Fibroblast of mammary gland (primary cell): Measurements from ENCODE around the gene KRT7.

Experiments used
- DNase-seq: peaks from one replicate; pipeline ENCODE4 v3.0.0-alpha.2; 2010; ENCODE audit warnings: low read depth
- H3K4me3 ChIP-seq: 2 replicates; pipeline ENCODE4 v1.5.1; 2011; ENCODE audit warnings: low read depth, mild to moderate bottlenecking, low read length, moderate library complexity; ENCODE audit not compliant: control insufficient read depth
- CTCF ChIP-seq: conservative IDR thresholded peaks from 2 replicates; pipeline ENCODE4 v1.5.1; 2011; ENCODE audit warnings: low read depth, low read length, inconsistent platforms; ENCODE audit not compliant: control insufficient read depth, insufficient read depth

The KRT7 gene

GRCh38 chr12:52223406-52224039, 9.5 kb upstream of the KRT7 start:
- no peak for TF ChIP-seq CTCF
- DNase-seq, result peak; percentile 65
- H3K4me3 ChIP-seq, result no peak overlapping the region

GRCh38 chr12:52224151-52224550, 8.9 kb upstream of the KRT7 start:
- DNase-seq, result peak; percentile 57
- no peak for TF ChIP-seq CTCF
- no peak overlapping the region for H3K4me3 ChIP-seq

DNA sequence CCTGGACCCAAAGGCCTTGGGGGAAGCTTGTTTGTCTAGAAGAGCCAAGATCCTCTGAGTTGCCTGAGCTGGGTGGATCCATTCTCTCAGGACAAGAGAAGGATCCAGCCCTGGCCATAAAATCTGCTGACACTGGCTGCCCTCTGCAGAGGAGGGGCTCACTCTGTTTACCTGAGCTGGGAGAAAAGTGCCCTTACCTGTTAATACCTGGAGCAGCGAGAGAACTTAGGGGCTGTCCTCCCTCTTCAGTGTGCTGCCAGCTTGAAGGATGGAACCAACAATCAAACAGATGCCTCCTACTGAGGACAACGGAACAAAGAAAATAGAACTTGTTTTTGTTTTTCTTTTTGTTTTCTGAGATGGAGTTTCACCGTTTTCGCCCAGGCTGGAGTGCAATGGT, 7.3 kb upstream of the KRT7 start:
- DNase-seq, result no peak
- no peak overlapping the region for H3K4me3 ChIP-seq
- TF ChIP-seq CTCF, result no peak

DNA sequence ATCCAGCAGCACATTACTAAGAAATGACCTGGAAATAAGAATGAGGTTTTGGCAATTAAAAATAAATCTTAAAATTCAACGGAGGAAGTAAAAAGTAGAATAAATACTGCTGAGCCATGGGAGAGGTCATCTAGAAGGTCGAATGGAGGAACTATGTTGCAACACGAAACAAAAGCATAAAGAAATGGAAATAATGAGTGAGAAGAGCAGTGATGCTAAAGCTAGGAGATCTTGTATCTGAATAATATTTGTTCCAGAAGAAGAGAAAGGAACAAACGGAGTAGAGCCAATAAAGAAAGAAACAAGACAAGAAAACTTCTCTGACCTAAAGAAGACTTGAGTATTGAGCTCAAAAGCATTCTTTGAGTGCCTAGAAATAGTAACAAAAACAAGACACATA, 6.6 kb upstream of the KRT7 start:
- DNase-seq, result no peak

GRCh38 chr12:52227606-52228166, 5.4 kb upstream of the KRT7 start:
- DNase-seq, result no peak
- no peak overlapping the region for H3K4me3 ChIP-seq
- no peak for TF ChIP-seq CTCF

More for the DNA sequence above, 6.6 kb upstream of the KRT7 start:
- no peak for TF ChIP-seq CTCF
- H3K4me3 ChIP-seq, result no peak overlapping the region

- no peak for TF ChIP-seq CTCF
- no peak overlapping the region for H3K4me3 ChIP-seq
- DNase-seq, result no peak
Measured at GRCh38 chr12:52228366-52228765, 4.7 kb upstream of the KRT7 start.
